Ovary (tissue), 3 donors: Measurements from ENCODE around the gene UNC93A.

Experiments
- CTCF ChIP-seq, 3 donors: fragments of 450-650 bp in 2 of 3; fragments of 200-600 bp in 1 of 3; IDR thresholded peaks; one replicate each; pipeline versions ENCODE4 v1.5.1 to v1.8.0; 2016 to 2022; ENCODE audit warnings: antibody characterized with exemption in 3 of 3, mild to moderate bottlenecking in 1 of 3
- EP300 ChIP-seq: sonication (generic); formaldehyde crosslinking; IDR thresholded peaks from one replicate; pipeline ENCODE4 v1.6.1; 2017; ENCODE audit warnings: antibody characterized with exemption
- donor health status: DM: no; HTN: no; CAD: no.

- no peak for TF ChIP-seq CTCF (IDR thresholded peaks at IDR 0.05)
- no peak for TF ChIP-seq EP300
These were observed 54.8 kb downstream of the UNC93A start for GRCh38 chr6:167345960-167346359.
